GM23248 (cell line): ENCODE data around the gene PITPNB.

Source experiments
- EZH2 ChIP-seq: fragments of 200-600 bp; sonication (generic); IDR thresholded peaks from 2 replicates; pipeline ENCODE4 v1.6.1; 2018; ENCODE audit warnings: antibody characterized with exemption, mild to moderate bottlenecking; ENCODE audit not compliant: insufficient read depth, poor library complexity, severe bottlenecking
- EZH2phosphoT487 ChIP-seq: fragments of 200-600 bp; sonication (generic); IDR thresholded peaks from 2 replicates; pipeline ENCODE4 v1.6.1; 2018; ENCODE audit warnings: antibody characterized with exemption, moderate library complexity, mild to moderate bottlenecking, low read depth; ENCODE audit not compliant: insufficient read depth

GRCh38 chr22:27836181-27836580, 82.9 kb downstream of the PITPNB start:
- TF ChIP-seq EZH2phosphoT487 (no peak), EZH2 (no peak)
